ENCODE data around the gene AGER.

The AGER gene

GRCh38 chr6:32156891-32157290, 27.2 kb downstream of the AGER start:
- no peaks in the 10 kb centered on the region for H3K9me2 ChIP-seq (replicated peaks; ENCODE audit: low read depth, low read length)
- TF ChIP-seq EZH2phosphoT487 (IDR thresholded peaks at IDR 0.05; ENCODE audit: borderline replicate concordance) (no peak), CTCF (conservative IDR thresholded peaks at IDR 0.05; ENCODE audit: low read length) (no peak)
- no peaks in the 10 kb centered on the region for H4K20me1 ChIP-seq (ENCODE audit: insufficient read depth, low read length, poor library complexity, severe bottlenecking)
- no peaks in the 10 kb centered on the region for H3K27me3 ChIP-seq (ENCODE audit: insufficient read depth, low read length, poor library complexity, severe bottlenecking)
- no peaks in the 10 kb centered on the region for H3K9me3 ChIP-seq (ENCODE audit: insufficient read depth, low read depth, low read length)
- H2AFZ ChIP-seq (ENCODE audit: low read length) = no peak overlapping the region
- peaks cover 11% of the 10 kb centered on the region; the same call in 1 of the 2 replicates for H3K36me3 ChIP-seq (ENCODE audit: insufficient read depth, low read length)
- no peak overlapping the region for H3K4me2 ChIP-seq (ENCODE audit: low read depth, low read length, poor library complexity, severe bottlenecking)
- H3K4me1 ChIP-seq (ENCODE audit: insufficient read depth, low read length, poor library complexity, severe bottlenecking) = peaks cover 21% of the 10 kb centered on the region
- H3K79me2 ChIP-seq (ENCODE audit: insufficient read depth, low read length) = peaks cover 17% of the 10 kb centered on the region
- H3K9ac ChIP-seq (ENCODE audit: low read depth, low read length, poor library complexity, severe bottlenecking) = no peak overlapping the region
- H3F3A ChIP-seq (ENCODE audit: low read depth) = no peaks in the 10 kb centered on the region
- H3K4me3 ChIP-seq (ENCODE audit: low read length, poor library complexity, severe bottlenecking) = no peak overlapping the region

GRCh38 chr6:32154514-32155161, 29.4 kb downstream of the AGER start:
- Histone ChIP-seq H3K4me1 (ENCODE audit: insufficient read depth, low read length, poor library complexity, severe bottlenecking) (peaks cover 21% of the 10 kb centered on the region), H2AFZ (ENCODE audit: low read length) (peak overlapping the region; percentile 93), H3F3A (ENCODE audit: low read depth) (no peaks in the 10 kb centered on the region), H3K9me2 (replicated peaks; ENCODE audit: low read depth, low read length) (no peaks in the 10 kb centered on the region), H3K79me2 (ENCODE audit: insufficient read depth, low read length) (peaks cover 17% of the 10 kb centered on the region), H3K27me3 (ENCODE audit: insufficient read depth, low read length, poor library complexity, severe bottlenecking) (no peaks in the 10 kb centered on the region), H3K4me2 (ENCODE audit: low read depth, low read length, poor library complexity, severe bottlenecking) (peak overlapping the region; percentile 93), H3K9me3 (ENCODE audit: insufficient read depth, low read depth, low read length) (no peaks in the 10 kb centered on the region), H3K9ac (ENCODE audit: low read depth, low read length, poor library complexity, severe bottlenecking) (peak overlapping the region; percentile 70), H4K20me1 (ENCODE audit: insufficient read depth, low read length, poor library complexity, severe bottlenecking) (no peaks in the 10 kb centered on the region), H3K36me3 (ENCODE audit: insufficient read depth, low read length) (peaks cover 11% of the 10 kb centered on the region; the same call in 1 of the 2 replicates), H3K4me3 (ENCODE audit: low read length, poor library complexity, severe bottlenecking) (peak overlapping the region; percentile 90)
- TF ChIP-seq EZH2phosphoT487 (IDR thresholded peaks at IDR 0.05; ENCODE audit: borderline replicate concordance) = no peak
- peak; percentile 63 for TF ChIP-seq CTCF (conservative IDR thresholded peaks at IDR 0.05; ENCODE audit: low read length)

- no peaks in the 10 kb centered on the region for H3K9me3 ChIP-seq (ENCODE audit: insufficient read depth, low read depth, low read length)
- H2AFZ ChIP-seq (ENCODE audit: low read length) = peak within 1 kb of the TSS; percentile 93
- H3K36me3 ChIP-seq (ENCODE audit: insufficient read depth, low read length) = peaks cover 11% of the 10 kb centered on the region; the same call in 1 of the 2 replicates
- H3K4me1 ChIP-seq (ENCODE audit: insufficient read depth, low read length, poor library complexity, severe bottlenecking) = peaks cover 21% of the 10 kb centered on the region
- peak within 1 kb of the TSS; percentile 70 for H3K9ac ChIP-seq (ENCODE audit: low read depth, low read length, poor library complexity, severe bottlenecking)
- peak within 1 kb of the TSS; percentile 90 for H3K4me3 ChIP-seq (ENCODE audit: low read length, poor library complexity, severe bottlenecking)
- H3K4me2 ChIP-seq (ENCODE audit: low read depth, low read length, poor library complexity, severe bottlenecking) = peak within 1 kb of the TSS; percentile 93
- no peaks in the 10 kb centered on the region for H3K27me3 ChIP-seq (ENCODE audit: insufficient read depth, low read length, poor library complexity, severe bottlenecking)
- TF ChIP-seq CTCF (conservative IDR thresholded peaks at IDR 0.05; ENCODE audit: low read length) (no peak), EZH2phosphoT487 (IDR thresholded peaks at IDR 0.05; ENCODE audit: borderline replicate concordance) (no peak)
- peaks cover 17% of the 10 kb centered on the region for H3K79me2 ChIP-seq (ENCODE audit: insufficient read depth, low read length)
- H3F3A ChIP-seq (ENCODE audit: low read depth) = no peaks in the 10 kb centered on the region
- H4K20me1 ChIP-seq (ENCODE audit: insufficient read depth, low read length, poor library complexity, severe bottlenecking) = no peaks in the 10 kb centered on the region
- no peaks in the 10 kb centered on the region for H3K9me2 ChIP-seq (replicated peaks; ENCODE audit: low read depth, low read length)
These were observed 30.2 kb downstream of the AGER start, which contains the start of gene PPT2 for GRCh38 chr6:32153564-32154513. Gene PPT2 (plus strand): TSS chr6:32154141. CDS start chr6:32154595, 454 bp downstream.

All from Loucy (cell line).